OCI-LY3 (cell line): ENCODE results near the gene AXIN2.

Experiments used
- CTCF ChIP-seq: fragments of 200-600, 300-600 bp; sonication (generic); IDR thresholded peaks from 2 replicates; pipeline ENCODE4 v1.5.1; 2014; ENCODE audit warnings: antibody characterized with exemption, low read length, low read depth
- EZH2phosphoT487 ChIP-seq: fragments of 200-600 bp; shearing (Covaris generic); IDR thresholded peaks from 2 replicates; pipeline ENCODE4 v1.6.1; 2018; ENCODE audit warnings: antibody characterized with exemption, mixed run types, low read depth

GRCh38 chr17:65559804-65560627, 1.4 kb downstream of the AXIN2 start:
- TF ChIP-seq CTCF (no peak), EZH2phosphoT487 (no peak)
